Measurements from ENCODE around the gene ADCY3. TPM values are rescaled to one million over a fixed set of nuclear protein-coding genes. Genes with fewer than 3 reads are reported as not detected.
"Not testable (repeated sequence)": the region's sequence is repeated elsewhere in the genome, so short reads cannot be mapped to it uniquely, and the experiment has no call there.

The ADCY3 gene
- total and polyA plus RNA-seq, 12 donors: 5.3 to 50.8 (median 13.1) TPM

DNA sequence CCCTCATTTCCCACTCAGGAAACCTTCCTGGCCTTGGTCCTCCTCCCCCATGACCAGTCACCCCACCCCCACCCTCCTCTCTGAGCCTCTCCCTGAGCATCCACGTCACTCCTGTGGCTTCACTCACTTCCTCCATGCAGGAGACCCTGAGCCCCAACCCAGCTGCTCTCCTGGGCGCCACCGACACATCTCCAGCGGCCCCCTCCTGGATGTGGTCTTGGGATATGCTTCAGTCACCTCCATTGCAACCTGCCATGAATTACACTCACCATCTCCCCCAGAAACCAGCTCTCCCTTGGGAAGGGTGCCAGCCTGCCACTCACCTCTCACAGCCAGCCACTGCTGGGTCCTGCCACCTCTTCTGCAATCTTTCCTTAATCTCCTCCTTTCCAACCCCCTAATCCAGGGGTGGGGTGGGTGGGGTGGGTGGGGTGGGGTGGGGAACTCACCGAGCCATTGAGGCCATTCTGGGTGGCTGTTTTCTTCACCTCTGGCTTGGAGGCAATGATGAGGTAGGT, 82.0 kb downstream of the ADCY3 start:
- peaks cover 0 to 86% (median 0%) of the 10 kb centered on the region in 9 donors for H3K36me3 ChIP-seq
- intact Hi-C loops (cut with DNase I): no loop called here
- no peak overlapping the region for H3K27ac ChIP-seq
- no peak for DNase-seq
- WGBS, 2 donors: 86 to 92% methylated on average over 5 of the region's 5 CpGs
- no peaks in the 10 kb centered on the region for H3K4me1 ChIP-seq
- no peaks in the 10 kb centered on the region for H3K27me3 ChIP-seq
- TF ChIP-seq, protein P1, sequence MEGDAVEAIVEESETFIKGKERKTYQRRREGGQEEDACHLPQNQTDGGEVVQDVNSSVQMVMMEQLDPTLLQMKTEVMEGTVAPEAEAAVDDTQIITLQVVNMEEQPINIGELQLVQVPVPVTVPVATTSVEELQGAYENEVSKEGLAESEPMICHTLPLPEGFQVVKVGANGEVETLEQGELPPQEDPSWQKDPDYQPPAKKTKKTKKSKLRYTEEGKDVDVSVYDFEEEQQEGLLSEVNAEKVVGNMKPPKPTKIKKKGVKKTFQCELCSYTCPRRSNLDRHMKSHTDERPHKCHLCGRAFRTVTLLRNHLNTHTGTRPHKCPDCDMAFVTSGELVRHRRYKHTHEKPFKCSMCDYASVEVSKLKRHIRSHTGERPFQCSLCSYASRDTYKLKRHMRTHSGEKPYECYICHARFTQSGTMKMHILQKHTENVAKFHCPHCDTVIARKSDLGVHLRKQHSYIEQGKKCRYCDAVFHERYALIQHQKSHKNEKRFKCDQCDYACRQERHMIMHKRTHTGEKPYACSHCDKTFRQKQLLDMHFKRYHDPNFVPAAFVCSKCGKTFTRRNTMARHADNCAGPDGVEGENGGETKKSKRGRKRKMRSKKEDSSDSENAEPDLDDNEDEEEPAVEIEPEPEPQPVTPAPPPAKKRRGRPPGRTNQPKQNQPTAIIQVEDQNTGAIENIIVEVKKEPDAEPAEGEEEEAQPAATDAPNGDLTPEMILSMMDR (IDR thresholded peaks at IDR 0.05): no peak
- no peaks in the 10 kb centered on the region for H3K9me3 ChIP-seq
- ATAC-seq: no peak
- no peak overlapping the region for H3K4me3 ChIP-seq

DNA sequence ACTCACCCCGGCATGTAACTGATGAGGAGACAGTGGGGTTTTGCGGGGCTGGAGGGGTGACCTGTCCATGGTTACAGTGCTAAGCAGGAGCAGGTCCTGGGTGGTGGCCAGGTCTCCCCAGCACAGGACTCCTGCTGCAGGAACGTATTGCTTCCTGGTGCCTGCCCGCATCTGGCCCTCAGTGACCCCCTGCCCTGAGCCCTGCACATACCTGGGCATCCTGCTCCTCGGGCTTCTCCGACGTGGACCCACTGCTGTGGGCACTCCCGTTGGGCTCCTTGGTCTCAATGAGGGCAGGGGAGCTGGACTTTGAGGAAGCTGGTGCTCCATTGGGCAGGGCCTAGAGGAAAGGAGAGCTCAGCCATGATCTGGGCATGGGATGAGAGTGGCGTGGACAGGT, 83.3 kb downstream of the ADCY3 start:
- WGBS, 2 donors: 94% methylated on average over 9 of the region's 9 CpGs
- DNase-seq (no peak), ATAC-seq (no peak)
- TF ChIP-seq, protein P1 (IDR thresholded peaks at IDR 0.05): no peak
- Histone ChIP-seq H3K36me3 (peaks cover 0 to 75% (median 0%) of the 10 kb centered on the region in 9 donors), H3K27ac (no peak overlapping the region), H3K4me3 (no peak overlapping the region), H3K27me3 (no peaks in the 10 kb centered on the region), H3K4me1 (peaks cover 0 to 5% (median 0%) of the 10 kb centered on the region in 9 donors), H3K9me3 (no peaks in the 10 kb centered on the region)
- intact Hi-C loops (cut with DNase I): no loop called here

DNA sequence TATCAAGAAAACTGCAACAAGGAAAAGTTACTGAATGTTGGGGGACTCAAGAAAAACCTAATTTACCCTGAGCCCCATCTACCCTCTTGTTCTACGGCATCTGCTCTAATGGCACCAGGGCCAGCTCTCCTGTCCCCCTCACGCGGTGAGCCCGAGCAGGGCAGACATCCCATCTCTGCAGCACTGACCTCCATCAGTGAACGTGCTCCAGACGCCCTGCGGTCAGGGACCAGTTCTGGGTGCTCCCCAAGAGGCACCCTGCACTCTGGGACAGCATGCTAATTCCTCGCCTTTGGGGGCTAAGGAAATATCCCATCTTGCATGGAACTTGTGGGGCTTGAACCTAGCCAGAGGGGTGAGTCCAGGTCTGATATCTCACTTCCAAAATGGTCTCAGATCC, 83.8 kb downstream of the ADCY3 start:
- no peak overlapping the region for H3K4me3 ChIP-seq
- H3K4me1 ChIP-seq: peaks cover 0 to 5% (median 0%) of the 10 kb centered on the region in 9 donors
- TF ChIP-seq, protein P1 (IDR thresholded peaks at IDR 0.05): no peak
- no peaks in the 10 kb centered on the region for H3K27me3 ChIP-seq
- peaks cover 0 to 74% (median 0%) of the 10 kb centered on the region in 9 donors for H3K36me3 ChIP-seq
- 88 to 95% methylated on average over 8 of the region's 8 CpGs for WGBS, 2 donors
- H3K9me3 ChIP-seq: no peaks in the 10 kb centered on the region
- no peak for DNase-seq
- H3K27ac ChIP-seq: no peak overlapping the region
- no peak for ATAC-seq
- intact Hi-C loops (cut with DNase I): no loop called here

DNA sequence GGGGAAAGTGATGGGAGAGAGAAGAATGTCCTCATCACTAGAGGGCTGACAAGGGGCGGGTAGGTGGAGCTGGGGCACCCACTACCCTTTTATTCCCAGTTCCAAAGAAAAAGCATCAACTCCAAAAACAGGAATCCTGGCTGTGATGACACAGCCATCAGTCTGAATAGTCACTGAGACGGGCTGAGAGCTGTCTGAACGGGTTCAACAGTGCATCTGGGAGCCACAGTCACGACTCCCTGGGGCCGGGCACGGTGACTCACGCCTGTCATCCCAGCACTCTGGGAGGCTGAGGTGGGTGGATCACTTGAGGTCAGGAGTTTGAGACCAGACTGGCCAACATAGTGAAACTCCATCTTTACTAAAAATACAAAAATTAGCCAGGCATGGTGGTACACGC, 84.6 kb downstream of the ADCY3 start:
- H3K36me3 ChIP-seq: peaks cover 0 to 74% (median 0%) of the 10 kb centered on the region in 9 donors
- WGBS, 2 donors: 94% methylated on average over 8 of the region's 8 CpGs
- H3K4me3 ChIP-seq; H3K27ac ChIP-seq; DNase-seq; intact Hi-C loops (cut with DNase I); H3K27me3 ChIP-seq; ATAC-seq; H3K9me3 ChIP-seq; H3K4me1 ChIP-seq: not testable (repeated sequence)

DNA sequence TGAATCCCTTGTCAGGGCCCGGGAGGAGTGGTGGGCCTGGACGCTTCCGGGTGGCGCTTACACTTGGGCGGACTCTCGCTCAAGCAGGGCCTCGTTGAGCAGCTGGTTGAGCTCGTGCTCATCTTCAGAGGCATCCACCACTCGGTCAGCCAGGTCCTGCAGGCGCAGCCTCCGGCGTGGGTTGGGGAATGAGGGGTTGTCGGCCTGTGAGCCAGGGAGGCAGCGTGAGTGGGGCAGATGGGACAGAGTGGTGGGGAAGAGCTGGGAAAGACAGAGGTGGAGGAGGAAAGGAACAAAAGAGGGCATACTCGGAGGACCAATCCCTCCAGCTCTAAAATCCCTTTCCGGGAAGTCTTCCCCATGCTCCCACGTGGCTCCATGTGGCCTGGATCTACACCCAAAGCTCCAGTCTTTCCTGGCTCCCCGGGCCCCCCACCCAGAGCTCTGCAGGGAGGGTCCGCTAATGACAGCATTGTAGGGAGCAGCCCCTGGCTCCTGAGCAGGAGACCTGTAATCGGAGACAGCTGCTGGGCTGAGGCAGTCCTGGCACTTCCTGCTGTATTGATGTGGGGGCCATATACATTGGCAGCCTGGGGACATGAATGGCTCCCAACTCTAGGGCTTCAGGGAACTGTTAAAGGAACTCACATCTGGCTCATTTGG, 85.2 kb downstream of the ADCY3 start:
- ATAC-seq: no peak
- 95 to 96% methylated on average over 20 of the region's 20 CpGs for WGBS, 2 donors

More for the DNA sequence above, 85.2 kb downstream of the ADCY3 start:
- H3K27me3 ChIP-seq: no peaks in the 10 kb centered on the region
- TF ChIP-seq, protein P1 (IDR thresholded peaks at IDR 0.05): no peak
- no peak overlapping the region for H3K4me3 ChIP-seq
- no peak overlapping the region for H3K27ac ChIP-seq
- DNase-seq: no peak
- H3K36me3 ChIP-seq: peaks cover 0 to 70% (median 0%) of the 10 kb centered on the region in 9 donors
- peaks cover 0 to 5% (median 0%) of the 10 kb centered on the region in 9 donors for H3K4me1 ChIP-seq
- H3K9me3 ChIP-seq: no peaks in the 10 kb centered on the region
- intact Hi-C loops (cut with DNase I): no loop called here

Data from heart right ventricle (tissue), 16 donors.